HS-27A (cell line): Measurements from ENCODE around the gene DRG2.

ENCODE experiments used
- DNase-seq: peaks from one replicate; pipeline ENCODE4 v3.0.0-alpha.2; 2012; ENCODE audit warnings: low read depth, missing footprints

Gene DRG2

GRCh38 chr17:18143044-18143936, 55.5 kb downstream of the DRG2 start:
- DNase-seq, result no peak

GRCh38 chr17:18144261-18144660, 56.5 kb downstream of the DRG2 start:
- no peak for DNase-seq

DNA sequence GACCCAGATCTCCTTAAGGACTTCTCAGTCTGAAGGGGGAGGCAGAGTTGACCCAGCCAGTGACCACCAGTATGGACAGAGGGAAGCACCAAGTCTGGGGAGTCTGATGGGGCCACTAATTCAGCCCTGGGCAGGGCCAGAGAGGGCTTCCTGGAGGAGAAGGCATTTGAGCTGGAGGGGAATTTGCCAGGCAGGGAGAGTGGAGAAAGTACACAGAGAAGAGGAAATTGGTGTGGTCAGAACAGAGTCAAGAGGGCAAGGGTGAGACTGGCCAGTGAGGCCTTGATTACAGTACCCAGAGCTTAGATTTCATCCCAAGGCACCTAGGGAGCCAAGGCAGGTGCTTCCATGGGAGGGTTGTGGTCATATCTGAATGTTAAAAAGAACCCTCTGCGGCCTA, 57.1 kb downstream of the DRG2 start:
- no peak for DNase-seq

DNA sequence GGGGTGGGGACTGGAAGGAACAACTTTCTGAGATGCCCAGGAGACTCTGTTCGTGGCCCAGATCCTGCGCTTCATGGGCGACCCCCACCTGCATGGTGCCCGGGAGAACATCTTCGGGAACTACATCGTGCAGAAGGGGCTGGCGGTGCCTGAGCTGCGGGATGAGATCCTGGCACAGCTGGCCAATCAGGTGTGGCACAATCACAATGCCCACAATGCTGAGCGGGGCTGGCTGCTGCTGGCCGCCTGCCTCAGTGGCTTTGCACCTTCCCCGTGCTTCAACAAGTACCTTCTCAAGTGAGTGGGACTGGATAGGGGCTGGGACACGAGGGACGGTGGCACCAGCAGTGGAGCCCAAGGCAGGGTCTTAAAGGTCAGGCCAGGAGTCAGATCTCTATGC, 58.1 kb downstream of the DRG2 start:
- DNase-seq, result no peak

- DNase-seq, result no peak
Observed at GRCh38 chr17:18146259-18146658, 58.5 kb downstream of the DRG2 start.

GRCh38 chr17:18146980-18147379, 59.2 kb downstream of the DRG2 start:
- no peak for DNase-seq

DNA sequence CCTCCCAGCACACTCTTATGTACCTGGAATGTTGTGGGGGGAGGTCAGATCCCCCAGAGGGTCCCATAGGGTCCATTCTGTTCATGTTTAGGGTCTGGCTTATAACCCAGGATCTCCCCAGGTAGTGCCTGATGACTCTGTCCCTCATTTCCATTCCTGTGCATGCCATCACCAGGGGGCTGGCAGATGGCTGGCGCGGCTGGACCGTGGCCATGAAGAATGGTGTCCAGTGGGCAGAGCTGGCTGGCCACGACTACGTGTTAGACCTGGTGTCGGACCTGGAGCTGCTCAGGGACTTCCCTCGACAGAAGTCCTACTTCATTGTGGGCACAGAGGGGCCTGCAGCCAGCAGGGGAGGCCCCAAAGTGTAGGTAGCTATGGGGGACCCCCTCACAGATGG, 60.8 kb downstream of the DRG2 start:
- DNase-seq, result no peak

GRCh38 chr17:18151290-18151689, 63.5 kb downstream of the DRG2 start:
- no peak for DNase-seq

DNA sequence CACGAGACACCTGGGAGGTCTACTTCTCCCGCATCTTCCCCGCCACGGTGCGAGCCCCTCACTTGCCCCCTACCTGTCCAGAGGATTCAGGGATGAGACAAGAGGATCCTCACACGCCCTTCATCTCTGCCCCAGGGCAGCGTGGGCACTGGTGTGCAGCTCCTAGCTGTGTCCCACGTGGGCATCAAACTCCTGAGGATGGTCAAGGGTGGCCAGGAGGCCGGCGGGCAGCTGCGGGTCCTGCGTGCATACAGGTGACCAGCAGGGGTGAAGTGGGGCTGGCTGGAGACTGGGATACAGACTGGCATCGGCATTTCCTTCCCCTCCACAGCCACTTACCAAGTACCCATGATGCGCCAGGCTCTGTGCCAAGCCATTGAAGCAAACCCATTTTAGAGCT, 67.4 kb downstream of the DRG2 start:
- DNase-seq, result no peak

- no peak for DNase-seq
Observed at GRCh38 chr17:18156171-18156975, 68.6 kb downstream of the DRG2 start.

DNA sequence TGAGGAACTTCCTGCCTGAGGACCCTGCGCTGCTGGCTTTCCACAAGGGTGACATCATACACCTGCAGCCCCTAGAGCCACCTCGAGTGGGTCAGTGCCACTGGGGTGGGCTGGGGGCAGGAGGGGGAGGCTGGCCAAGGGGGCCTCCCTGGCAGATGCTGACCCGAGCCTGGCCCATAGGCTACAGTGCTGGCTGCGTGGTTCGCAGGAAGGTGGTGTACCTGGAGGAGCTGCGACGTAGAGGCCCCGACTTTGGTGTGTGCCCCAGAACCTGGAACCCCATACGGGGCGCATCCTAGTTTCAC, 69.2 kb downstream of the DRG2 start:
- no peak for DNase-seq
